AG09309 (cell line): ENCODE data around the gene GPHB5.
A peak's percentile ranks its signal among the peaks of the same experiment; 100 is the strongest.

Source experiments
- DNase-seq: peaks from one replicate; pipeline ENCODE4 v3.0.0-alpha.2; 2010; ENCODE audit warnings: low read depth
- H3K4me3 ChIP-seq: 2 replicates; pipeline ENCODE4 v1.5.1; 2011; ENCODE audit warnings: mild to moderate bottlenecking, low read depth, low read length, moderate library complexity; ENCODE audit not compliant: control insufficient read depth
- CTCF ChIP-seq: IDR thresholded peaks from 2 replicates; pipeline ENCODE4 v1.5.1; 2011; ENCODE audit warnings: mild to moderate bottlenecking, low read depth, low read length, inconsistent platforms; ENCODE audit not compliant: insufficient read depth, control insufficient read depth; ENCODE audit errors: missing control alignments

GPHB5 gene

GRCh38 chr14:63276492-63277342 lies 42.0 kb downstream of the GPHB5 start:
- H3K4me3 ChIP-seq: no peak overlapping the region
- peak; percentile 23 for DNase-seq
- TF ChIP-seq CTCF: peak; percentile 64

GRCh38 chr14:63276016-63276415 lies 42.7 kb downstream of the GPHB5 start:
- DNase-seq: no peak
- no peak for TF ChIP-seq CTCF
- no peak overlapping the region for H3K4me3 ChIP-seq

GRCh38 chr14:63275611-63276010 lies 43.1 kb downstream of the GPHB5 start:
- no peak for TF ChIP-seq CTCF
- DNase-seq: no peak
- no peak overlapping the region for H3K4me3 ChIP-seq

- no peak for DNase-seq
- no peak for TF ChIP-seq CTCF
- no peak overlapping the region for H3K4me3 ChIP-seq
These were observed 44.7 kb downstream of the GPHB5 start for GRCh38 chr14:63273717-63274655.

GRCh38 chr14:63273129-63273528 lies 45.6 kb downstream of the GPHB5 start:
- no peak overlapping the region for H3K4me3 ChIP-seq
- no peak for DNase-seq
- TF ChIP-seq CTCF: no peak

- DNase-seq: no peak
- no peak overlapping the region for H3K4me3 ChIP-seq
- no peak for TF ChIP-seq CTCF
These were observed 49.0 kb downstream of the GPHB5 start for GRCh38 chr14:63269561-63270225.
